K562 (cell line): Measurements from ENCODE around the gene AQP1. TPM values are rescaled to one million over a fixed set of nuclear protein-coding genes. Genes with fewer than 3 reads are reported as not detected.

Experiments
- ATAC-seq: fragments of 200-7000 bp; cut with Tn5 transposase; 3 replicates; pipeline ENCODE4 v1.9.1; 2020; ENCODE audit warnings: moderate library complexity
- BruUV-seq: library from RNA; stranded (reverse); fragments of 400-500 nt; replicated peaks from 2 replicates; lab custom pipeline; 2021; lab: Mats Ljungman, UMichigan
- CTCF ChIA-PET: fragments of 300-600 bp; formaldehyde crosslinking; extraction: SDS; loops from one replicate; lab custom pipeline; 2021; ENCODE audit warnings: low intra/inter-chr PET ratio; lab: Yijun Ruan, JAX
- POLR2A ChIA-PET: fragments of 300-600, 350-650 bp; sonication (Branson Sonifier 250); formaldehyde crosslinking; extraction: SDS; loops from one replicate; lab custom pipeline; 2021; ENCODE audit warnings: antibody characterized with exemption, inconsistent platforms; lab: Yijun Ruan, JAX
- DNase-seq, 4 experiments: peaks; one replicate each; pipeline versions ENCODE4 v3.0.0 to v3.0.0-alpha.2; 2011 to 2018; ENCODE audit warnings: low spot score in 3 of 4, mixed read lengths in 3 of 4; ENCODE audit errors: extremely low read depth in 1 of 4
- FAIRE-seq: peaks from 2 replicates; lab custom pipeline; 2011; peaks lifted over from hg19 to GRCh38; lab: Jason Lieb, UNC
- H2AFZ ChIP-seq: 2 replicates; pipeline ENCODE4 v1.6.0; 2011; ENCODE audit warnings: low read depth, low read length, control low read depth, inconsistent platforms
- H3K27ac ChIP-seq: fragments of 200-600 bp; 3 replicates; pipeline ENCODE4 v1.8.0; 2011; ENCODE audit warnings: low read depth, mild to moderate bottlenecking, control low read depth, inconsistent platforms, low read length, moderate library complexity, mixed read lengths; ENCODE audit errors: extremely low read depth
- H3K27me3 ChIP-seq, 2 experiments: fragments of 300-600 bp in 1 of 2; 2 replicates in 1 of 2; 3 replicates in 1 of 2; pipeline versions ENCODE4 v1.6.0 to v1.8.0; 2011; ENCODE audit warnings: inconsistent platforms in 2 of 2, low read length in 2 of 2, mild to moderate bottlenecking in 1 of 2, mixed read lengths in 1 of 2, moderate library complexity in 1 of 2; ENCODE audit not compliant: control insufficient read depth in 2 of 2, insufficient read depth in 2 of 2
- H3K36me3 ChIP-seq: fragments of 300-600 bp; 3 replicates; pipeline ENCODE4 v1.8.0; 2011; ENCODE audit warnings: mild to moderate bottlenecking, low read length, inconsistent platforms; ENCODE audit not compliant: control insufficient read depth, insufficient read depth
- H3K4me1 ChIP-seq, 2 experiments: fragments of 200-600 bp in 1 of 2; replicated peaks in 1 of 2; 2 replicates in 1 of 2; 3 replicates in 1 of 2; pipeline versions ENCODE4 v1.5.1 to v1.8.0; 2011; ENCODE audit warnings: inconsistent platforms in 2 of 2, low read length in 2 of 2, mild to moderate bottlenecking in 1 of 2, mixed read lengths in 1 of 2, moderate library complexity in 1 of 2; ENCODE audit not compliant: control insufficient read depth in 2 of 2, insufficient read depth in 2 of 2
- H3K4me2 ChIP-seq: 2 replicates; pipeline ENCODE4 v1.6.1; 2011; ENCODE audit warnings: low read length, control low read depth, inconsistent platforms, mixed read lengths; ENCODE audit not compliant: insufficient read depth
- H3K4me3 ChIP-seq: fragments of 200-600 bp; sonication (generic), shearing (Covaris generic); 2 replicates; pipeline ENCODE4 v1.5.1; 2016; ENCODE audit warnings: control low read depth, inconsistent platforms
- H3K79me2 ChIP-seq: fragments of 200-600 bp; 3 replicates; pipeline ENCODE4 v1.8.0; 2011; ENCODE audit warnings: low read length, inconsistent platforms; ENCODE audit not compliant: control insufficient read depth, insufficient read depth
- H3K9ac ChIP-seq, 2 experiments: 2 replicates each; pipeline versions ENCODE4 v1.6.0 to v1.6.1; 2011; ENCODE audit warnings: low read depth in 2 of 2, low read length in 2 of 2, control low read depth in 1 of 2, inconsistent platforms in 1 of 2, mild to moderate bottlenecking in 1 of 2, mixed read lengths in 1 of 2; ENCODE audit not compliant: insufficient read depth in 1 of 2
- H3K9me1 ChIP-seq: one replicate; pipeline ENCODE4 v1.6.0; 2011; ENCODE audit warnings: inconsistent platforms, mild to moderate bottlenecking, low read length, moderate library complexity; ENCODE audit not compliant: control insufficient read depth, insufficient read depth
- H3K9me3 ChIP-seq: replicated peaks from 2 replicates; pipeline ENCODE4 v1.5.1; 2011; ENCODE audit warnings: low read depth, low read length, inconsistent platforms; ENCODE audit not compliant: control insufficient read depth, insufficient read depth
- H4K20me1 ChIP-seq: replicated peaks from 2 replicates; pipeline ENCODE4 v1.6.1; 2011; ENCODE audit warnings: low read length, inconsistent platforms, mixed read lengths; ENCODE audit not compliant: control insufficient read depth, insufficient read depth
- BACH1 ChIP-seq: fragments of 200-800 bp; sonication (Bioruptor generic); IDR thresholded peaks from 2 replicates; pipeline ENCODE4 v1.6.1; 2016; ENCODE audit warnings: missing genetic modification characterization, missing compliant biosample characterization
- CBFB ChIP-seq: sonication (generic); formaldehyde crosslinking; IDR thresholded peaks from 2 replicates; pipeline ENCODE4 v1.4.0; 2020; ENCODE audit warnings: mild to moderate bottlenecking, missing genetic modification reagents
- E2F6 ChIP-seq, 2 experiments: IDR thresholded peaks; 2 replicates each; pipeline ENCODE4 v1.6.1; 2011; ENCODE audit warnings: borderline replicate concordance in 1 of 2, control low read depth in 1 of 2, low read depth in 1 of 2, low read length in 1 of 2, mild to moderate bottlenecking in 1 of 2, mixed read lengths in 1 of 2, moderate library complexity in 1 of 2; ENCODE audit not compliant: insufficient read depth in 1 of 2, insufficient read length in 1 of 2, poor library complexity in 1 of 2, severe bottlenecking in 1 of 2; ENCODE audit errors: extremely low read depth in 1 of 2
- HDAC8 ChIP-seq: fragments of 450-650 bp; IDR thresholded peaks from 2 replicates; pipeline ENCODE4 v1.6.1; 2016; ENCODE audit warnings: mild to moderate bottlenecking, missing genetic modification characterization, moderate library complexity, missing compliant biosample characterization
- KDM4B ChIP-seq, 2 experiments: fragments of 450-650 bp in 1 of 2; sonication (generic) in 1 of 2; IDR thresholded peaks; 2 replicates each; pipeline ENCODE4 v1.6.1; 2016 to 2017; ENCODE audit warnings: borderline replicate concordance in 2 of 2, antibody characterized with exemption in 1 of 2, low read depth in 1 of 2, mild to moderate bottlenecking in 1 of 2
- KLF6 ChIP-seq: fragments of 250-450 bp; sonication (Bioruptor Pico); IDR thresholded peaks from 2 replicates; pipeline ENCODE4 v1.4.0; 2020; ENCODE audit warnings: mild to moderate bottlenecking, moderate library complexity, borderline replicate concordance
- MAFG ChIP-seq: fragments of 450-650 bp; conservative IDR thresholded peaks from 2 replicates; pipeline ENCODE4 v1.6.1; 2016; ENCODE audit warnings: missing genetic modification characterization, missing compliant biosample characterization
- SNIP1 ChIP-seq: fragments of 450-650 bp; IDR thresholded peaks from 2 replicates; pipeline ENCODE4 v1.7.1; 2017; ENCODE audit warnings: low read depth, mild to moderate bottlenecking
- TAF9B ChIP-seq: fragments of 450-650 bp; IDR thresholded peaks from 2 replicates; pipeline ENCODE4 v1.6.1; 2018; ENCODE audit warnings: mild to moderate bottlenecking; ENCODE audit not compliant: partially characterized antibody
- TGIF2 ChIP-seq: sonication (generic); formaldehyde crosslinking; IDR thresholded peaks from 2 replicates; pipeline ENCODE4 v1.8.1; 2022; ENCODE audit warnings: mild to moderate bottlenecking, missing genetic modification reagents, moderate library complexity
- THRAP3 ChIP-seq: fragments of 450-650 bp; IDR thresholded peaks from 2 replicates; pipeline ENCODE4 v1.6.1; 2016; ENCODE audit warnings: mild to moderate bottlenecking, inconsistent platforms, borderline replicate concordance
- ZBTB2 ChIP-seq: fragments of 450-650 bp; IDR thresholded peaks from 2 replicates; pipeline ENCODE4 v1.6.1; 2016; ENCODE audit warnings: antibody characterized with exemption
- ZNF561 ChIP-seq: fragments of 450-650 bp; formaldehyde crosslinking; conservative IDR thresholded peaks from 2 replicates; pipeline ENCODE4 v1.4.0; 2020; ENCODE audit warnings: mild to moderate bottlenecking, moderate library complexity
- WGBS: fragments of 100-300 bp; shearing (Covaris generic); methylation state at CpG from one replicate; pipeline ENCODE4 v1.1.6; 2016; ENCODE audit warnings: low coverage, mixed read lengths; ENCODE audit not compliant: insufficient coverage; ENCODE audit errors: missing lambda C conversion rate; 5-methylcytosine and 5-hydroxymethylcytosine counted together
- in situ Hi-C: fragments of 300-500 bp; cut with MboI; formaldehyde crosslinking; loops from 4 replicates; pipeline ENCODE4 v1.15.0; 2018; ENCODE audit warnings: inconsistent platforms, mixed read lengths
- intact Hi-C: fragments of 100-400 bp; cut with micrococcal nuclease; formaldehyde crosslinking; loops from 2 replicates; pipeline ENCODE4 v1.14.2; 2022
- polyA plus RNA-seq, 8 experiments: library from polyadenylated mRNA; depleted of rRNA in 4 of 8; stranded (reverse) in 5 of 8; unstranded in 3 of 8; fragments of >200 nt; fragmentation: Nextera tagmentation in 2 of 8; fragmentation: Illumina TruSeq in 1 of 8; extraction: Ambion mirVana in 2 of 8; extraction: Trizol in 1 of 8; gene quantifications; 2 replicates each; pipeline versions ENCODE4 v1.2.1 to v1.2.3, GENCODE V29; 2011 to 2014; ENCODE audit warnings: inconsistent platforms in 1 of 8, missing spikeins in 1 of 8
- total RNA-seq, 7 experiments: library from RNA; depleted of rRNA in 6 of 7; stranded (reverse); fragments of >200 nt in 6 of 7; fragmentation: Illumina TruSeq in 2 of 7; extraction: Trizol in 2 of 7; gene quantifications; 2 replicates each; pipeline versions ENCODE4 v1.2.1 to v1.2.3, GENCODE V29; 2011 to 2021; ENCODE audit warnings: low replicate concordance in 1 of 7

Gene AQP1
- total and polyA plus RNA-seq, 9 of the 15 experiments (the other 6 are each of a cell fraction or from before 2014, with no cell fraction given) = 0.18 to 12.6 (median 4.1) TPM

GRCh38 chr7:30923774-30924413 is 12.2 kb downstream of the AQP1 start:
- no peak overlapping the region for H3K4me2 ChIP-seq
- H3K9me3 ChIP-seq = no peaks in the 10 kb centered on the region
- in situ Hi-C loops (no loop called here), intact Hi-C loops (no loop called here)
- DNase-seq = no peak
- no peak for FAIRE-seq
- no peak overlapping the region for H2AFZ ChIP-seq
- no peaks in the 10 kb centered on the region for H3K79me2 ChIP-seq
- no peaks in the 10 kb centered on the region for H4K20me1 ChIP-seq
- CTCF ChIA-PET = no interaction called here
- TF ChIP-seq HDAC8 (tag) (no peak), BACH1 (no peak), THRAP3 (no peak), ZNF561 (CRISPR knock-in tag) (no peak)
- peaks cover 10% of the 10 kb centered on the region for H3K9me1 ChIP-seq
- WGBS = 71% methylated on average over 11 of the region's 13 CpGs
- no peak overlapping the region for H3K9ac ChIP-seq
- ATAC-seq = no peak
- BruUV-seq = no TSS peak
- no peaks in the 10 kb centered on the region for H3K27me3 ChIP-seq
- POLR2A ChIA-PET = interaction anchor here (0.9 kb wide), 1 partner anchor 10 kb away, joined by 4 read pairs; no protein-coding TSS in a partner anchor
- H3K27ac ChIP-seq = no peak overlapping the region
- H3K36me3 ChIP-seq = no peaks in the 10 kb centered on the region
- H3K4me1 ChIP-seq = peaks cover 35 to 36% of the 10 kb centered on the region in 2 experiments; a peak in 4 of 5 replicates
- no peak overlapping the region for H3K4me3 ChIP-seq

DNA sequence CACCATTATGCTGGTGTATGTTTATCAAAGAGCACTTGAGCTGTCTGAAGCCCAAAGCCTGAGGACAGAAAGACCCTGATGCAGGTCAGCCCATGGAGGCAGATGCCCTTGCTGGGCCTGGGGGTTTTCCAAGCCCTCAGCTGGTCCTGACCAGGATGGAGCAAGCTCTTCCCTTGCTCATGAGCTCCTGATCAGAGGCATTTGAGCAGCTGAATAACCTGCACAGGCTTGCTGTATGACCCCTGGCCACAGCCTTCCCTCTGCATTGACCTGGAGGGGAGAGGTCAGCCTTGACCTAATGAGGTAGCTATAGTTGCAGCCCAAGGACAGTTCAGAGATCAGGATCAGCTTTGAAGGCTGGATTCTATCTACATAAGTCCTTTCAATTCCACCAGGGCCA is 13.0 kb downstream of the AQP1 start:
- Histone ChIP-seq H3K9ac (no peak overlapping the region), H3K9me3 (no peaks in the 10 kb centered on the region), H3K4me3 (no peak overlapping the region), H3K27ac (no peak overlapping the region), H3K27me3 (no peaks in the 10 kb centered on the region), H2AFZ (no peak overlapping the region), H3K36me3 (no peaks in the 10 kb centered on the region), H3K4me2 (no peak overlapping the region), H3K4me1 (peaks cover 29 to 36% of the 10 kb centered on the region in 2 experiments; a peak in 4 of 5 replicates), H4K20me1 (no peaks in the 10 kb centered on the region), H3K9me1 (peaks cover 10% of the 10 kb centered on the region), H3K79me2 (no peaks in the 10 kb centered on the region)
- DNase-seq = no peak
- in situ Hi-C loops = no loop called here
- BruUV-seq = no TSS peak
- no peak for ATAC-seq
- intact Hi-C loops = no loop called here
- no peak for FAIRE-seq
- CTCF ChIA-PET = no interaction called here
- POLR2A ChIA-PET = interaction anchor here (0.6 to 0.9 kb wide), 2 partner anchors 10 to 37 kb away, joined by 3 to 4 read pairs; no protein-coding TSS in a partner anchor
- TF ChIP-seq MAFG (tag) (no peak), KLF6 (no peak), KDM4B (IDR thresholded peaks at IDR 0.05; ENCODE audit: borderline replicate concordance in 2 of 2, low read depth in 1 of 2) (no peak), CBFB (no peak), TGIF2 (CRISPR knock-in tag) (no peak), TAF9B (no peak), ZBTB2 (no peak), E2F6 (IDR thresholded peaks at IDR 0.05; ENCODE audit: borderline replicate concordance in 1 of 2, extremely low read depth in 1 of 2, insufficient read depth in 1 of 2, insufficient read length in 1 of 2, low read depth in 1 of 2, low read length in 1 of 2, poor library complexity in 1 of 2, severe bottlenecking in 1 of 2) (no peak), SNIP1 (no peak)
